K562 (cell line): Measurements from ENCODE around the gene INPP4B. TPM values are rescaled to one million over a fixed set of nuclear protein-coding genes. Genes with fewer than 3 reads are reported as not detected.

ENCODE experiments used
- ATAC-seq: fragments of 200-7000 bp; cut with Tn5 transposase; 3 replicates; pipeline ENCODE4 v1.9.1; 2020; ENCODE audit warnings: moderate library complexity
- BruUV-seq: library from RNA; stranded (reverse); fragments of 400-500 nt; replicated peaks from 2 replicates; lab custom pipeline; 2021; lab: Mats Ljungman, UMichigan
- CTCF ChIA-PET: fragments of 300-600 bp; formaldehyde crosslinking; extraction: SDS; loops from one replicate; lab custom pipeline; 2021; ENCODE audit warnings: low intra/inter-chr PET ratio; lab: Yijun Ruan, JAX
- POLR2A ChIA-PET: fragments of 300-600, 350-650 bp; sonication (Branson Sonifier 250); formaldehyde crosslinking; extraction: SDS; loops from one replicate; lab custom pipeline; 2021; ENCODE audit warnings: antibody characterized with exemption, inconsistent platforms; lab: Yijun Ruan, JAX
- DNase-seq, 4 experiments: peaks; one replicate each; pipeline versions ENCODE4 v3.0.0 to v3.0.0-alpha.2; 2011 to 2018; ENCODE audit warnings: low spot score in 3 of 4, mixed read lengths in 3 of 4; ENCODE audit errors: extremely low read depth in 1 of 4
- FAIRE-seq: peaks from 2 replicates; lab custom pipeline; 2011; peaks lifted over from hg19 to GRCh38; lab: Jason Lieb, UNC
- H2AFZ ChIP-seq: 2 replicates; pipeline ENCODE4 v1.6.0; 2011; ENCODE audit warnings: low read depth, low read length, control low read depth, inconsistent platforms
- H3K27ac ChIP-seq: fragments of 200-600 bp; 3 replicates; pipeline ENCODE4 v1.8.0; 2011; ENCODE audit warnings: low read depth, mild to moderate bottlenecking, control low read depth, inconsistent platforms, low read length, moderate library complexity, mixed read lengths; ENCODE audit errors: extremely low read depth
- H3K27me3 ChIP-seq, 2 experiments: fragments of 300-600 bp in 1 of 2; 2 replicates in 1 of 2; 3 replicates in 1 of 2; pipeline versions ENCODE4 v1.6.0 to v1.8.0; 2011; ENCODE audit warnings: inconsistent platforms in 2 of 2, low read length in 2 of 2, mild to moderate bottlenecking in 1 of 2, mixed read lengths in 1 of 2, moderate library complexity in 1 of 2; ENCODE audit not compliant: control insufficient read depth in 2 of 2, insufficient read depth in 2 of 2
- H3K36me3 ChIP-seq: fragments of 300-600 bp; 3 replicates; pipeline ENCODE4 v1.8.0; 2011; ENCODE audit warnings: mild to moderate bottlenecking, low read length, inconsistent platforms; ENCODE audit not compliant: control insufficient read depth, insufficient read depth
- H3K4me1 ChIP-seq, 2 experiments: fragments of 200-600 bp in 1 of 2; replicated peaks in 1 of 2; 2 replicates in 1 of 2; 3 replicates in 1 of 2; pipeline versions ENCODE4 v1.5.1 to v1.8.0; 2011; ENCODE audit warnings: inconsistent platforms in 2 of 2, low read length in 2 of 2, mild to moderate bottlenecking in 1 of 2, mixed read lengths in 1 of 2, moderate library complexity in 1 of 2; ENCODE audit not compliant: control insufficient read depth in 2 of 2, insufficient read depth in 2 of 2
- H3K4me2 ChIP-seq: 2 replicates; pipeline ENCODE4 v1.6.1; 2011; ENCODE audit warnings: low read length, control low read depth, inconsistent platforms, mixed read lengths; ENCODE audit not compliant: insufficient read depth
- H3K4me3 ChIP-seq: fragments of 200-600 bp; sonication (generic), shearing (Covaris generic); 2 replicates; pipeline ENCODE4 v1.5.1; 2016; ENCODE audit warnings: control low read depth, inconsistent platforms
- H3K79me2 ChIP-seq: fragments of 200-600 bp; 3 replicates; pipeline ENCODE4 v1.8.0; 2011; ENCODE audit warnings: low read length, inconsistent platforms; ENCODE audit not compliant: control insufficient read depth, insufficient read depth
- H3K9ac ChIP-seq, 2 experiments: 2 replicates each; pipeline versions ENCODE4 v1.6.0 to v1.6.1; 2011; ENCODE audit warnings: low read depth in 2 of 2, low read length in 2 of 2, control low read depth in 1 of 2, inconsistent platforms in 1 of 2, mild to moderate bottlenecking in 1 of 2, mixed read lengths in 1 of 2; ENCODE audit not compliant: insufficient read depth in 1 of 2
- H3K9me1 ChIP-seq: one replicate; pipeline ENCODE4 v1.6.0; 2011; ENCODE audit warnings: inconsistent platforms, mild to moderate bottlenecking, low read length, moderate library complexity; ENCODE audit not compliant: control insufficient read depth, insufficient read depth
- H3K9me3 ChIP-seq: replicated peaks from 2 replicates; pipeline ENCODE4 v1.5.1; 2011; ENCODE audit warnings: low read depth, low read length, inconsistent platforms; ENCODE audit not compliant: control insufficient read depth, insufficient read depth
- H4K20me1 ChIP-seq: replicated peaks from 2 replicates; pipeline ENCODE4 v1.6.1; 2011; ENCODE audit warnings: low read length, inconsistent platforms, mixed read lengths; ENCODE audit not compliant: control insufficient read depth, insufficient read depth
- CBX5 ChIP-seq: IDR thresholded peaks from 2 replicates; pipeline ENCODE4 v1.6.1; 2014; ENCODE audit warnings: low read depth, borderline replicate concordance
- COPS2 ChIP-seq: fragments of 450-650 bp; conservative IDR thresholded peaks from 2 replicates; pipeline ENCODE4 v1.6.1; 2016; ENCODE audit warnings: mild to moderate bottlenecking, moderate library complexity
- CTCF ChIP-seq, 3 experiments: IDR thresholded peaks in 2 of 3; conservative IDR thresholded peaks in 1 of 3; 2 replicates each; pipeline ENCODE4 v1.5.1; 2011 to 2012; ENCODE audit warnings: low read length in 3 of 3, mild to moderate bottlenecking in 3 of 3, control low read depth in 2 of 3, improper control_type of control experiment in 1 of 3, inconsistent platforms in 1 of 3, low read depth in 1 of 3, mixed read lengths in 1 of 3, moderate library complexity in 1 of 3; ENCODE audit not compliant: insufficient read depth in 2 of 3
- DLX4 ChIP-seq: fragments of 250-450 bp; sonication (Bioruptor Pico); IDR thresholded peaks from 2 replicates; pipeline ENCODE4 v1.6.1; 2021; ENCODE audit warnings: mild to moderate bottlenecking
- GTF3C2 ChIP-seq: IDR thresholded peaks from 3 replicates; pipeline ENCODE4 v1.6.1; 2011; ENCODE audit warnings: borderline replicate concordance, mild to moderate bottlenecking, moderate library complexity; ENCODE audit not compliant: insufficient read length; ENCODE audit errors: extremely low read depth
- HMBOX1 ChIP-seq: sonication (generic); IDR thresholded peaks from 2 replicates; pipeline ENCODE4 v1.6.1; 2016
- SNRNP70 ChIP-seq: fragments of 200-400 bp; formaldehyde crosslinking; optimal IDR thresholded peaks from 2 replicates; pipeline ENCODE3; 2017; ENCODE audit warnings: low read depth, low read length
- SP1 ChIP-seq: sonication (generic); formaldehyde crosslinking; IDR thresholded peaks from 2 replicates; pipeline ENCODE4 v1.8.1; 2022; ENCODE audit warnings: mild to moderate bottlenecking, missing genetic modification reagents
- SRF ChIP-seq, 2 experiments: fragments of 250-450, 450-650 bp in 1 of 2; sonication (Bioruptor Pico) in 1 of 2; sonication (generic) in 1 of 2; formaldehyde crosslinking; IDR thresholded peaks; 2 replicates each; pipeline versions ENCODE4 v1.5.0 to v1.5.1; 2020 to 2022; ENCODE audit warnings: mild to moderate bottlenecking in 1 of 2, missing genetic modification reagents in 1 of 2
- TAF9B ChIP-seq: fragments of 450-650 bp; IDR thresholded peaks from 2 replicates; pipeline ENCODE4 v1.6.1; 2018; ENCODE audit warnings: mild to moderate bottlenecking; ENCODE audit not compliant: partially characterized antibody
- TSC22D4 ChIP-seq: fragments of 450-650 bp; IDR thresholded peaks from 2 replicates; pipeline ENCODE4 v1.6.1; 2016; ENCODE audit warnings: missing genetic modification characterization, missing biosample characterization, control low read depth
- ZNF324 ChIP-seq: fragments of 250-450 bp; sonication (Bioruptor Pico); IDR thresholded peaks from 2 replicates; pipeline ENCODE4 v1.4.0; 2020; ENCODE audit warnings: mild to moderate bottlenecking
- ZNF561 ChIP-seq: fragments of 450-650 bp; formaldehyde crosslinking; conservative IDR thresholded peaks from 2 replicates; pipeline ENCODE4 v1.4.0; 2020; ENCODE audit warnings: mild to moderate bottlenecking, moderate library complexity
- WGBS: fragments of 100-300 bp; shearing (Covaris generic); methylation state at CpG from one replicate; pipeline ENCODE4 v1.1.6; 2016; ENCODE audit warnings: low coverage, mixed read lengths; ENCODE audit not compliant: insufficient coverage; ENCODE audit errors: missing lambda C conversion rate; 5-methylcytosine and 5-hydroxymethylcytosine counted together
- in situ Hi-C: fragments of 300-500 bp; cut with MboI; formaldehyde crosslinking; loops from 4 replicates; pipeline ENCODE4 v1.15.0; 2018; ENCODE audit warnings: inconsistent platforms, mixed read lengths
- intact Hi-C: fragments of 100-400 bp; cut with micrococcal nuclease; formaldehyde crosslinking; loops from 2 replicates; pipeline ENCODE4 v1.14.2; 2022
- polyA plus RNA-seq, 8 experiments: library from polyadenylated mRNA; depleted of rRNA in 4 of 8; stranded (reverse) in 5 of 8; unstranded in 3 of 8; fragments of >200 nt; fragmentation: Nextera tagmentation in 2 of 8; fragmentation: Illumina TruSeq in 1 of 8; extraction: Ambion mirVana in 2 of 8; extraction: Trizol in 1 of 8; gene quantifications; 2 replicates each; pipeline versions ENCODE4 v1.2.1 to v1.2.3, GENCODE V29; 2011 to 2014; ENCODE audit warnings: inconsistent platforms in 1 of 8, missing spikeins in 1 of 8
- total RNA-seq, 7 experiments: library from RNA; depleted of rRNA in 6 of 7; stranded (reverse); fragments of >200 nt in 6 of 7; fragmentation: Illumina TruSeq in 2 of 7; extraction: Trizol in 2 of 7; gene quantifications; 2 replicates each; pipeline versions ENCODE4 v1.2.1 to v1.2.3, GENCODE V29; 2011 to 2021; ENCODE audit warnings: low replicate concordance in 1 of 7

Gene INPP4B
- total and polyA plus RNA-seq, 9 of the 15 experiments (the other 6 are each of a cell fraction or from before 2014, with no cell fraction given), result 0.04 to 0.11 TPM; not detected in 7

- no peak overlapping the region for H3K4me2 ChIP-seq
- ATAC-seq (no peak), DNase-seq (no peak), FAIRE-seq (no peak)
- H2AFZ ChIP-seq, result no peak overlapping the region
- no peaks in the 10 kb centered on the region for H3K9me3 ChIP-seq
- WGBS, result 0% methylated on average over 1 of the region's 1 CpG
- no peaks in the 10 kb centered on the region for H3K36me3 ChIP-seq
- H4K20me1 ChIP-seq, result no peaks in the 10 kb centered on the region
- intact Hi-C loops, result no loop called here
- H3K27ac ChIP-seq, result no peak overlapping the region
- H3K4me1 ChIP-seq, result no peaks in the 10 kb centered on the region
- CTCF ChIA-PET, result no interaction called here
- no peaks in the 10 kb centered on the region for H3K9me1 ChIP-seq
- POLR2A ChIA-PET, result no interaction called here
- in situ Hi-C loops, result no loop called here
- H3K4me3 ChIP-seq, result no peak overlapping the region
- H3K9ac ChIP-seq, result no peak overlapping the region
- no peaks in the 10 kb centered on the region for H3K79me2 ChIP-seq
- no TSS peak for BruUV-seq
- no peaks in the 10 kb centered on the region for H3K27me3 ChIP-seq
- TF ChIP-seq HMBOX1, result no peak
- TF ChIP-seq ZNF324 (CRISPR knock-in tag), result no peak
- TF ChIP-seq SNRNP70, result no peak
- TF ChIP-seq ZNF561 (CRISPR knock-in tag), result no peak
- no peak for TF ChIP-seq TAF9B
- TF ChIP-seq CTCF (IDR thresholded peaks at IDR 0.05 in 2 of 3, conservative IDR thresholded peaks at IDR 0.05 in 1 of 3; ENCODE audit: insufficient read depth in 2 of 3, low read depth in 1 of 3, low read length in 3 of 3), result no peak
- TF ChIP-seq COPS2, result no peak
- no peak for TF ChIP-seq SP1 (CRISPR knock-in tag)
- no peak for TF ChIP-seq CBX5
- TF ChIP-seq TSC22D4 (tag), result no peak
- TF ChIP-seq GTF3C2, result no peak
- TF ChIP-seq DLX4 (CRISPR knock-in tag), result no peak
- TF ChIP-seq SRF (CRISPR knock-in tag; IDR thresholded peaks at IDR 0.05), result no peak
Measured at GRCh38 chr4:142697928-142698327, 148.2 kb downstream of the INPP4B start.
